ENCODE results near the gene SCUBE1.

GRCh38 chr22:43243324-43243723 is 99.8 kb downstream of the SCUBE1 start:
- TF ChIP-seq CTCF (IDR thresholded peaks at IDR 0.05): no peak
- TF ChIP-seq POLR2A (IDR thresholded peaks at IDR 0.05): no peak
